Endothelial cell of umbilical vein (primary cell): ENCODE data around the gene SCN7A. TPM values are rescaled to one million over a fixed set of nuclear protein-coding genes. Genes with fewer than 3 reads are reported as not detected.
"Not testable (repeated sequence)": the region's sequence is repeated elsewhere in the genome, so short reads cannot be mapped to it uniquely, and the experiment has no call there.

Source experiments
- BruUV-seq: library from RNA; stranded (reverse); fragments of 400-500 nt; replicated peaks from 2 replicates; lab custom pipeline; 2021; lab: Mats Ljungman, UMichigan
- CTCF ChIA-PET: fragments of 300-600, 350-600 bp; sonication (Branson Sonifier 250); formaldehyde crosslinking; loops from one replicate; lab custom pipeline; 2021; ENCODE audit warnings: antibody characterized with exemption, inconsistent platforms; lab: Charles Lee
- POLR2A ChIA-PET: fragments of 300-600, 350-600 bp; sonication (Branson Sonifier 250); formaldehyde crosslinking; loops from one replicate; lab custom pipeline; 2021; ENCODE audit warnings: antibody characterized with exemption, inconsistent platforms; lab: Charles Lee
- DNase-seq: peaks from one replicate; pipeline ENCODE4 v3.0.0-alpha.2; 2011; ENCODE audit warnings: low read depth, low spot score
- FAIRE-seq: peaks from 2 replicates; lab custom pipeline; 2011; peaks lifted over from hg19 to GRCh38; lab: Jason Lieb, UNC
- H2AFZ ChIP-seq: 2 replicates; pipeline ENCODE4 v1.6.0; 2012; ENCODE audit warnings: low read depth, low read length, control low read depth, inconsistent platforms
- H3K27ac ChIP-seq: 2 replicates; pipeline ENCODE4 v1.5.1; 2011; ENCODE audit warnings: low read depth, mild to moderate bottlenecking, control low read depth, low read length, moderate library complexity; ENCODE audit not compliant: insufficient read depth
- H3K27me3 ChIP-seq, 2 experiments: 2 replicates each; pipeline versions ENCODE4 v1.6.0 to v1.6.1; 2011; ENCODE audit warnings: low read length in 2 of 2, mixed read lengths in 1 of 2; ENCODE audit not compliant: control insufficient read depth in 2 of 2, insufficient read depth in 2 of 2
- H3K36me3 ChIP-seq, 2 experiments: 2 replicates in 1 of 2; 3 replicates in 1 of 2; pipeline ENCODE4 v1.5.1; 2011; ENCODE audit warnings: low read length in 2 of 2, mild to moderate bottlenecking in 1 of 2, moderate library complexity in 1 of 2; ENCODE audit not compliant: control insufficient read depth in 2 of 2, insufficient read depth in 2 of 2; ENCODE audit errors: extremely low read depth in 1 of 2
- H3K4me1 ChIP-seq: 3 replicates; pipeline ENCODE4 v1.5.1; 2011; ENCODE audit warnings: mild to moderate bottlenecking, low read length; ENCODE audit not compliant: control insufficient read depth, insufficient read depth; ENCODE audit errors: extremely low read depth
- H3K4me2 ChIP-seq: 2 replicates; pipeline ENCODE4 v1.6.1; 2011; ENCODE audit warnings: low read length, control low read depth, mixed read lengths; ENCODE audit not compliant: insufficient read depth
- H3K4me3 ChIP-seq, 3 experiments: fragments of 200-600 bp in 1 of 3; sonication (generic), shearing (Covaris generic) in 1 of 3; replicated peaks in 1 of 3; 2 replicates each; pipeline ENCODE4 v1.5.1; 2011 to 2016; ENCODE audit warnings: control low read depth in 3 of 3, low read length in 3 of 3, mild to moderate bottlenecking in 2 of 3, inconsistent platforms in 1 of 3, low read depth in 1 of 3, moderate library complexity in 1 of 3; ENCODE audit not compliant: insufficient read depth in 1 of 3
- H3K79me2 ChIP-seq: 2 replicates; pipeline ENCODE4 v1.6.0; 2012; ENCODE audit warnings: low read length, inconsistent platforms; ENCODE audit not compliant: control insufficient read depth, insufficient read depth
- H3K9ac ChIP-seq: replicated peaks from 2 replicates; pipeline ENCODE3; 2011; ENCODE audit warnings: low read length, control low read depth; ENCODE audit not compliant: insufficient read depth; ENCODE audit errors: extremely low read depth
- H3K9me1 ChIP-seq: replicated peaks from 3 replicates; pipeline ENCODE4 v1.6.0; 2011; ENCODE audit warnings: mild to moderate bottlenecking, low read length; ENCODE audit not compliant: control insufficient read depth, insufficient read depth; ENCODE audit errors: extremely low read depth
- H3K9me3 ChIP-seq: replicated peaks from 2 replicates; pipeline ENCODE4 v1.5.1; 2012; ENCODE audit warnings: low read length, inconsistent platforms; ENCODE audit not compliant: control insufficient read depth, insufficient read depth
- H4K20me1 ChIP-seq: replicated peaks from 2 replicates; pipeline ENCODE3; 2011; ENCODE audit warnings: mild to moderate bottlenecking, low read length; ENCODE audit not compliant: control insufficient read depth, insufficient read depth; ENCODE audit errors: extremely low read depth
- CTCF ChIP-seq, 2 donors: IDR thresholded peaks; 1 replicate in 1 of 2; 2 replicates in 1 of 2; pipeline ENCODE4 v1.5.1; 2011; ENCODE audit warnings: low read length in 2 of 2, mild to moderate bottlenecking in 2 of 2, moderate library complexity in 2 of 2, control low read depth in 1 of 2, inconsistent platforms in 1 of 2, low read depth in 1 of 2; ENCODE audit not compliant: insufficient read depth in 1 of 2; ENCODE audit errors: extremely low read depth in 1 of 2
- EZH2 ChIP-seq: IDR thresholded peaks from 2 replicates; pipeline ENCODE4 v1.6.1; 2012; ENCODE audit warnings: borderline replicate concordance, low read depth, mild to moderate bottlenecking, moderate library complexity, low read length, inconsistent platforms; ENCODE audit not compliant: severe bottlenecking
- FOS ChIP-seq: IDR thresholded peaks from 2 replicates; pipeline ENCODE4 v1.6.1; 2011; ENCODE audit warnings: mild to moderate bottlenecking, low read length, moderate library complexity, borderline replicate concordance; ENCODE audit not compliant: insufficient read depth
- GATA2 ChIP-seq: IDR thresholded peaks from 2 replicates; pipeline ENCODE4 v1.7.0; 2011; ENCODE audit warnings: low read depth, mild to moderate bottlenecking, moderate library complexity, mixed read lengths, low read length; ENCODE audit not compliant: insufficient read length, insufficient read depth
- JUN ChIP-seq: IDR thresholded peaks from 2 replicates; pipeline ENCODE4 v1.6.1; 2011; ENCODE audit warnings: borderline replicate concordance, low read depth; ENCODE audit not compliant: insufficient read length, insufficient read depth
- MYC ChIP-seq: IDR thresholded peaks from one replicate; pipeline ENCODE4 v1.6.1; 2011; ENCODE audit warnings: mild to moderate bottlenecking, low read depth, low read length
- POLR2A ChIP-seq: IDR thresholded peaks from 2 replicates; pipeline ENCODE4 v1.6.1; 2012; ENCODE audit warnings: low read depth, mild to moderate bottlenecking, control low read depth, low read length
- POLR2AphosphoS5 ChIP-seq: IDR thresholded peaks from 2 replicates; pipeline ENCODE4 v1.6.1; 2012; ENCODE audit warnings: low read depth, mild to moderate bottlenecking, control low read depth, low read length, moderate library complexity; ENCODE audit not compliant: insufficient read depth
- dilution Hi-C: fragments of 300-500 bp; cut with MboI; formaldehyde crosslinking; loops from one replicate; pipeline ENCODE4 v1.15.0; 2019; ENCODE audit warnings: low sequenced_read_pairs; ENCODE audit not compliant: extremely low pct_ligation_motif_present
- intact Hi-C: fragments of 100-400 bp; cut with micrococcal nuclease; formaldehyde crosslinking; loops from one replicate; pipeline ENCODE4 v1.10.0; 2022
- polyA plus RNA-seq, 4 experiments: library from polyadenylated mRNA; depleted of rRNA in 3 of 4; stranded (reverse) in 3 of 4; unstranded in 1 of 4; fragments of >200 nt; gene quantifications; 2 replicates each; pipeline versions ENCODE4 v1.2.1 to v1.2.3, GENCODE V29; 2011 to 2012; ENCODE audit warnings: missing spikeins in 1 of 4
- total RNA-seq: library from RNA; stranded (reverse); gene quantifications from 2 replicates; pipeline ENCODE4 v1.2.3, GENCODE V29; 2021
- TF ChIP-seq, protein P1 (sequence below): IDR thresholded peaks from 2 replicates; pipeline ENCODE4 v1.6.1; 2011; ENCODE audit not compliant: insufficient read depth, insufficient read length

SCN7A gene
- total and polyA plus RNA-seq, 2 donors (not counting 3 experiments of a cell fraction or from before 2014, with no cell fraction given) = not detected

GRCh38 chr2:166360426-166360825 is 133.6 kb downstream of the SCN7A start:
- no peaks in the 10 kb centered on the region for H4K20me1 ChIP-seq
- dilution Hi-C loops = no loop called here
- no peak overlapping the region for H3K9ac ChIP-seq
- H3K4me1 ChIP-seq = no peaks in the 10 kb centered on the region
- H3K9me1 ChIP-seq = no peaks in the 10 kb centered on the region
- TF ChIP-seq FOS (no peak), MYC (no peak), GATA2 (no peak), JUN (no peak), POLR2A (no peak), CTCF (IDR thresholded peaks at IDR 0.05; ENCODE audit: extremely low read depth in 1 of 2, insufficient read depth in 1 of 2, low read depth in 1 of 2, low read length in 2 of 2) (no peak), POLR2AphosphoS5 (no peak), EZH2 (no peak)
- TF ChIP-seq, protein P1, sequence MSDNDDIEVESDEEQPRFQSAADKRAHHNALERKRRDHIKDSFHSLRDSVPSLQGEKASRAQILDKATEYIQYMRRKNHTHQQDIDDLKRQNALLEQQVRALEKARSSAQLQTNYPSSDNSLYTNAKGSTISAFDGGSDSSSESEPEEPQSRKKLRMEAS = no peak
- BruUV-seq = no TSS peak
- ChIA-PET CTCF (interaction anchor here (0.5 to 3.0 kb wide), 22 partner anchors 9 to 233 kb away, joined by 3 to 87 read pairs (median 6); partner anchors contain the start of genes SCN1A and SCN9A), POLR2A (no interaction called here)
- no peaks in the 10 kb centered on the region for H3K36me3 ChIP-seq
- no peak for DNase-seq
- H3K27ac ChIP-seq = no peak overlapping the region
- no peak for FAIRE-seq
- H3K79me2 ChIP-seq = no peaks in the 10 kb centered on the region
- no peaks in the 10 kb centered on the region for H3K27me3 ChIP-seq
- no peak overlapping the region for H3K4me2 ChIP-seq
- intact Hi-C loops = loop anchor here (2.0 to 5.0 kb wide), 2 partner anchors 28 to 178 kb away; no protein-coding TSS in a partner anchor
- H3K9me3 ChIP-seq = no peaks in the 10 kb centered on the region
- no peak overlapping the region for H2AFZ ChIP-seq
- H3K4me3 ChIP-seq = no peak overlapping the region

DNA sequence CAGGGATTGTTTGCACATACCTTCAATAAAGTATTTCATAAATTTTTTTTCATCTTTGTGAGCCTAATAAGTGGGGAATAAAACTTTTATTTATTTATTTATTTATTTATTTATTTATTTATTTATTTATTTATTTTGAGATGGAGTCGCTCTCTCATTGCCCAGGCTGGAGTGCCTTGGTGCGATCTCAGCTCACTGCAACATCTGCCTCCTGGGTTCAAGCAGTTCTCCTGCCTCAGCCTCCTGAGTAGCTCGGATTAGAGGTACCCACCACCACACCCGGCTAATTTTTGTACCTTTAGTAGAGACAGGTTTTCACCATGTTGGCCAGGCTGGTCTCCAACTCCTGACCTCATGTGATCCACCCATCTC is 136.1 kb downstream of the SCN7A start:
- DNase-seq, H3K4me2 ChIP-seq, H3K9me3 ChIP-seq, FAIRE-seq, H3K4me3 ChIP-seq, BruUV-seq, dilution Hi-C loops, H3K27me3 ChIP-seq, H3K9me1 ChIP-seq, H2AFZ ChIP-seq, H3K36me3 ChIP-seq, H4K20me1 ChIP-seq, H3K9ac ChIP-seq, H3K4me1 ChIP-seq, intact Hi-C loops, CTCF ChIA-PET, H3K27ac ChIP-seq, POLR2A ChIA-PET, H3K79me2 ChIP-seq: not testable (repeated sequence)
